Upper lobe of left lung (tissue), 6 donors: ENCODE data around the gene ZNF417. TPM values are rescaled to one million over a fixed set of nuclear protein-coding genes. Genes with fewer than 3 reads are reported as not detected.
"Not testable (repeated sequence)": the region's sequence is repeated elsewhere in the genome, so short reads cannot be mapped to it uniquely, and the experiment has no call there.

Experiments
- ATAC-seq, 2 donors: fragments of 200-7000 bp; cut with Tn5 transposase; one replicate each; pipeline ENCODE4 v1.9.1; 2022; ENCODE audit warnings: mild to moderate bottlenecking in 2 of 2, moderate library complexity in 2 of 2; ENCODE audit not compliant: low FRiP score in 2 of 2
- DNase-seq, 2 donors: peaks; one replicate each; pipeline ENCODE4 v3.0.0-alpha.2; 2019 to 2020
- H3K27ac ChIP-seq, 4 donors: fragments of 200-600 bp; sonication (generic); one replicate each; pipeline ENCODE4 v1.5.1; 2016 to 2019
- H3K27me3 ChIP-seq, 4 donors: fragments of 200-600 bp; sonication (generic); one replicate each; pipeline ENCODE4 v1.5.1; 2017 to 2019
- H3K36me3 ChIP-seq, 4 donors: fragments of 200-600 bp; sonication (generic); one replicate each; pipeline ENCODE4 v1.5.1; 2016 to 2019
- H3K4me1 ChIP-seq, 4 donors: fragments of 200-600 bp; sonication (generic); one replicate each; pipeline ENCODE4 v1.5.1; 2018 to 2019
- H3K4me3 ChIP-seq, 4 donors: fragments of 200-600 bp; sonication (generic); one replicate each; pipeline ENCODE4 v1.5.1; 2017 to 2019; ENCODE audit warnings: mild to moderate bottlenecking in 2 of 4, moderate library complexity in 1 of 4
- H3K9me3 ChIP-seq, 4 donors: fragments of 200-600 bp; sonication (generic); one replicate each; pipeline ENCODE4 v1.5.1; 2018 to 2019
- EP300 ChIP-seq, 4 donors: sonication (generic); formaldehyde crosslinking; IDR thresholded peaks; one replicate each; pipeline ENCODE4 v1.5.1; 2017; ENCODE audit warnings: antibody characterized with exemption in 4 of 4, control low read depth in 2 of 4
- POLR2A ChIP-seq, 4 donors: fragments of 450-650 bp; IDR thresholded peaks; one replicate each; pipeline ENCODE4 v1.5.1; 2016 to 2017; ENCODE audit warnings: antibody characterized with exemption in 4 of 4, mild to moderate bottlenecking in 2 of 4
- POLR2AphosphoS5 ChIP-seq, 2 donors: sonication (generic); formaldehyde crosslinking; IDR thresholded peaks; one replicate each; pipeline ENCODE4 v1.5.1; 2017; ENCODE audit warnings: antibody characterized with exemption in 2 of 2
- WGBS, 2 donors: methylation state at CpG; one replicate each; pipeline ENCODE4 v1.1.5; 2017 to 2018; 5-methylcytosine and 5-hydroxymethylcytosine counted together
- total RNA-seq, 6 donors: library from RNA; depleted of rRNA in 4 of 6; stranded (reverse); fragments of >200 nt in 4 of 6; gene quantifications; one replicate each; pipeline versions ENCODE4 v1.1.0 to v1.2.1, GENCODE V29; 2016 to 2021
- TF ChIP-seq, protein P1 (sequence below), 6 experiments: fragments of 450-650 bp in 4 of 6; fragments of 200-600 bp in 2 of 6; sonication (generic) in 2 of 6; IDR thresholded peaks; one replicate each; pipeline ENCODE4 v1.5.1; 2016 to 2019; ENCODE audit warnings: antibody characterized with exemption in 6 of 6
- donor health status: DM: no; HTN: no; CAD: no; lungs with moderate emphysema.
- donor health status: DM: no; HTN: yes; CAD: no; lungs with severe emphysema.

Gene ZNF417
- 10 to 100 TPM in 5 of 6 donors, 1 to 10 TPM in 1; 7.3 to 24.1 (median 14.4) TPM for total RNA-seq

GRCh38 chr19:57916168-57916995, at the start of gene ZNF417:
Gene ZNF417, minus strand, starts transcription at chr19:57916592. Its CDS starts 181 bp downstream, at chr19:57916411.
- DNase-seq (peak; percentile 90 to 92), ATAC-seq (peak; percentile 97 to 100)
- H3K9me3 ChIP-seq = peaks cover 0 to 13% (median 10%) of the 10 kb centered on the region in 4 donors
- peaks cover 0 to 28% (median 10%) of the 10 kb centered on the region in 4 donors for H3K36me3 ChIP-seq
- H3K27me3 ChIP-seq = not testable (repeated sequence)
- peak within 1 kb of the TSS; percentile 80 to 88 (median 86) for H3K27ac ChIP-seq
- WGBS, 2 donors = 1% methylated on average over 46 to 48 of the region's 51 CpGs
- TF ChIP-seq POLR2AphosphoS5 (IDR thresholded peaks at IDR 0.05) (peak; percentile 84 to 86), POLR2A (IDR thresholded peaks at IDR 0.05) (peak in 1 of 4 donors; percentile 75)
- TF ChIP-seq, protein P1, sequence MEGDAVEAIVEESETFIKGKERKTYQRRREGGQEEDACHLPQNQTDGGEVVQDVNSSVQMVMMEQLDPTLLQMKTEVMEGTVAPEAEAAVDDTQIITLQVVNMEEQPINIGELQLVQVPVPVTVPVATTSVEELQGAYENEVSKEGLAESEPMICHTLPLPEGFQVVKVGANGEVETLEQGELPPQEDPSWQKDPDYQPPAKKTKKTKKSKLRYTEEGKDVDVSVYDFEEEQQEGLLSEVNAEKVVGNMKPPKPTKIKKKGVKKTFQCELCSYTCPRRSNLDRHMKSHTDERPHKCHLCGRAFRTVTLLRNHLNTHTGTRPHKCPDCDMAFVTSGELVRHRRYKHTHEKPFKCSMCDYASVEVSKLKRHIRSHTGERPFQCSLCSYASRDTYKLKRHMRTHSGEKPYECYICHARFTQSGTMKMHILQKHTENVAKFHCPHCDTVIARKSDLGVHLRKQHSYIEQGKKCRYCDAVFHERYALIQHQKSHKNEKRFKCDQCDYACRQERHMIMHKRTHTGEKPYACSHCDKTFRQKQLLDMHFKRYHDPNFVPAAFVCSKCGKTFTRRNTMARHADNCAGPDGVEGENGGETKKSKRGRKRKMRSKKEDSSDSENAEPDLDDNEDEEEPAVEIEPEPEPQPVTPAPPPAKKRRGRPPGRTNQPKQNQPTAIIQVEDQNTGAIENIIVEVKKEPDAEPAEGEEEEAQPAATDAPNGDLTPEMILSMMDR (IDR thresholded peaks at IDR 0.05) = peak in 3 of 6 experiments; percentile 8 to 31 (median 18)
- peaks cover 9 to 16% (median 12%) of the 10 kb centered on the region in 4 donors for H3K4me1 ChIP-seq
- H3K4me3 ChIP-seq = peak within 1 kb of the TSS; percentile 88 to 95 (median 90)

- DNase-seq (no peak), ATAC-seq (no peak)
- H3K4me3 ChIP-seq = no peak overlapping the region
- 83 to 90% methylated on average over 8 of the region's 8 CpGs for whole genome bisulfite sequencing, 2 donors
- no peaks in the 10 kb centered on the region for H3K4me1 ChIP-seq
- H3K27ac ChIP-seq = no peak overlapping the region
- H3K36me3 ChIP-seq = no peaks in the 10 kb centered on the region
- H3K9me3 ChIP-seq = peaks cover 20 to 93% (median 84%) of the 10 kb centered on the region in 4 donors
- TF ChIP-seq POLR2AphosphoS5 (IDR thresholded peaks at IDR 0.05) (no peak), POLR2A (IDR thresholded peaks at IDR 0.05) (no peak), EP300 (IDR thresholded peaks at IDR 0.05) (no peak)
- TF ChIP-seq, protein P1 (IDR thresholded peaks at IDR 0.05) = no peak
- H3K27me3 ChIP-seq = no peaks in the 10 kb centered on the region
These were observed 48.4 kb upstream of the ZNF417 start for GRCh38 chr19:57964761-57965160.

GRCh38 chr19:57961785-57962184, 45.4 kb upstream of the ZNF417 start:
- Histone ChIP-seq H3K27me3 (no peaks in the 10 kb centered on the region), H3K27ac (no peak overlapping the region), H3K4me3 (no peak overlapping the region), H3K9me3 (peaks cover 19 to 93% (median 83%) of the 10 kb centered on the region in 4 donors), H3K36me3 (no peaks in the 10 kb centered on the region), H3K4me1 (no peaks in the 10 kb centered on the region)
- ATAC-seq (no peak), DNase-seq (no peak)
- no peak for TF ChIP-seq POLR2AphosphoS5 (IDR thresholded peaks at IDR 0.05)
- TF ChIP-seq, protein P1 (IDR thresholded peaks at IDR 0.05) = no peak
- TF ChIP-seq EP300 (IDR thresholded peaks at IDR 0.05) = no peak
- TF ChIP-seq POLR2A (IDR thresholded peaks at IDR 0.05) = no peak
- WGBS, 2 donors = 83 to 96% methylated on average over 1 of the region's 1 CpG

GRCh38 chr19:57954996-57955395, 38.6 kb upstream of the ZNF417 start:
- DNase-seq (no peak), ATAC-seq (no peak)
- peaks cover 4 to 87% (median 40%) of the 10 kb centered on the region in 4 donors for H3K9me3 ChIP-seq
- TF ChIP-seq POLR2AphosphoS5 (IDR thresholded peaks at IDR 0.05) (no peak), POLR2A (IDR thresholded peaks at IDR 0.05) (no peak), EP300 (IDR thresholded peaks at IDR 0.05) (no peak)
- TF ChIP-seq, protein P1 (IDR thresholded peaks at IDR 0.05) = no peak
- 88 to 94% methylated on average over 4 of the region's 4 CpGs for WGBS, 2 donors
- H3K27me3 ChIP-seq = no peaks in the 10 kb centered on the region
- no peaks in the 10 kb centered on the region for H3K36me3 ChIP-seq
- H3K4me3 ChIP-seq = no peak overlapping the region
- H3K4me1 ChIP-seq = no peaks in the 10 kb centered on the region
- no peak overlapping the region for H3K27ac ChIP-seq
